T-helper 22 cell (primary cell): ENCODE measurements around the gene PGGHG.
"Not testable (repeated sequence)": the region's sequence is repeated elsewhere in the genome, so short reads cannot be mapped to it uniquely, and the experiment has no call there.

Experiments
- DNase-seq: peaks from one replicate; pipeline ENCODE4 v3.0.0-alpha.2; 2020; ENCODE audit warnings: low read depth

The PGGHG gene

DNA sequence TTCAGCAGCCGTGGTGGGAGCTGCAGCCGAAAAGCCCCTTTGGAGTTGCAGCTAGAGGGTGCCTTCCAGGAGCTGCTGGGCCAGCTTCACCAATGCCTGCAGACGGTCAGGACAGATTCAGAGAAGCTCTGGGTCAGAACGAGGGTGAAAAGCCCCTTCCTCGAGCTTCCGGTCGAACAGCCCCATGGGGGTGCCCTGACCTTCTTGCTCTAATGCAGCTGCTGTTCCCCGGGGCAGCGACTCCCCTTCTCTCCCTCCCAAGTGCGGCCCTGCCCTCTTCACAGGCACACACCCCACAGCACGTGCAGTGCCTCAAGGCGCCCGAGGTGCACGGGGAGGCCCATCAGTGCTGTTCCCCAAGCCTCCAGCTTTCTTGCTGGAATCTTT is 41.4 kb downstream of the PGGHG start:
- no peak for DNase-seq

- no peak for DNase-seq
These were observed 41.9 kb downstream of the PGGHG start for GRCh38 chr11:330694-331357.

DNA sequence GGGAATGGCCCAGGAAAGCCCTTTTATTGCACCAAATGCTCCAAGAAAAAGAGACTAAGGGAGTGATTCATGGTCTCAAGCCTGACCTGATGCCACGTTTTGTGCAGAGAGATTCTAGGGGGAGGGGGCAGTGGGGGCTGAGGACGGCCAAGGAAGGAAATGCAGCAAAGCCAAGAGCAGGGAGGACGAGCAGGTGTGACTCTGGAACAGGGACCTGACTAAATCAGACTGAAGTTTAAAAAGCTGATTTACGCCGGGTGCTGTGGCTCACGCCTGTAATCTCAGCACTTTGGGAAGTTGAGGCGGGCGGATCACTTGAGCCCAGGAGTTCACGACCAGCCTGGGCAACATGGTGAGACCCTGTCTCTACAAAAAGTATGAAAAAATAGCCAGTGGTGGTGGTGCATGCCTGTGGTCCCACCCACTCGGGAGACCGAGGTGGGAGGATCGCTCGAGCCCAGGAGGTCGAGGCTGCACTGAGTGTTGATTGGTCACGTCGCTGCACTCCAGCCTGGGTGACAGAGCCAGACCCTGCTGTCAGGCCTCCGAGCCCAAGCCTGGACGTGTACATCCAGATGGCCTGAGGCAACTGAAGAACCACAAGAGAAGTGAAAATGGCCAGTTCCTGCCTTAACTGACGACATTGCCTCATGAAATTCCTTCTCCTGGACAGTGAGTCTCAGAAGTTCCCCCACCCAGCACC is 42.6 kb downstream of the PGGHG start:
- DNase-seq, result no peak

DNA sequence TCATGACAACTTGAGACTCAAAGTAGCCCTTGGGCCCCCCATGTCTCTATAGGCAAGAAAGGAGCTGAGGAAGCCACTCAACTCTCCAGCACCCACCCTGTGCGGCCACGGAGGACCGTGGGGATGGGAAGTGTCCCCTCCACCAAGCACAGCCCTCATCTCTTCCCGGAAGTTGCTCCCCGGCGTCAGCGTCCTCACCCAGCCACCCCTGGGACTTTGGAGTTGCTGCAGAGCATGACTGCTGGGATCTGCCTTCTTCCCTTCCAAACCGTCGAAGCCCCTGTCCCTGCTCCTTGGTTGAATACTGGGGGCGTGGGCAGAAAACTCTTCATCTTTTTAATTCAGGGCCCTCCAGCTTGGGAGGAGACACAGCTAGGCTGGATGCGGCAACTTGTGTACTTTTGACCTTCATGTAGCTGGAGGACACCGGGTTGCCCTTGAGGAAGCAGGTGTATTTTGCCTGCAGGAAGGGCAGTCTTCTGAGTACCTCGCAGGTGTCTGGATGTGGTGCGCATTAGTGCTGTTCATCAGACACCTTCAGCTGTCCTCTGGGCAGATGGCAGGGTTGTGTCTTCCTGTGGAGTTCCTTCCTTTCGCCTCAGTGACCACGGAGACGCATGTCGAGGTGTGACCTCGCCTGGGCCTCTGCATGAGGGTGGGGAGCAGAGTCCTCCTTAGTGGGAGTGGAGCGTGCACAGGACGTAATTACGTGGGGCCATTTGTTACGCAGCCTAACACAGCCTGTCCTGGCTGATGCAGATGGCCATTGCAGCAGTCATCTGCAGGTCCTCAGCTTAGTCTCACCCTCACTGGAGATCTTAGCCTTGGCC is 43.9 kb downstream of the PGGHG start:
- no peak for DNase-seq

DNA sequence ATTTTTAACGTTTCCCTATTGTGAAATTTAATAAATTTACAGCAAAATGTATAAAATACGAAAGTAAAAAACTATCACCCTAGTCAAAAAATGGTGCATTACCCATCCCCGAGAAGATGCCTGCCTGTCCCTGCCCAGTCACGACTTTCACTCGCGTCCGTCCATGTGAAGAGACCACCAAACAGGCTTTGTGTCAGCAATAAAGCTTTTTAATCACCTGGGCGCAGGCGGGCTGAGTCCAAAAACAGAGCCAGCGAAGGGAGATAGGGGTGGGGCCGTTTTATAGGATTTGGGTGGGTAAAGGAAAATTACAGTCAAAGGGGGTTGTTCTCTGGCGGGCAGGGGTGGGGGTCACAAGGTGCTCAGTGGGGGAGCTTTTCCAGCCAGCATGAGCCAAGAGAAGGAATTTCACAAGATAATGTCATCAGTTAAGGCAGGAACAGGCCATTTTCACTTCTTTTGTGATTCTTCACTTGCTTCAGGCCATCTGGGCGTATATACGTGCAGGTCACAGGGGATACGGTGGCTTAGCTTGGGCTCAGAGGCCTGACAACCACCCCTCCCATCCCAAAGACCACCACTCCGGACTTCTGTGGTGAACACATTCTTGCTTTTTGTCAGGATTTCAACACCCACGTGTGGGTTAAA is 44.8 kb downstream of the PGGHG start:
- DNase-seq, result not testable (repeated sequence)

GRCh38 chr11:334264-334994 is 45.5 kb downstream of the PGGHG start:
- no peak for DNase-seq

- no peak for DNase-seq
These were observed 47.1 kb downstream of the PGGHG start for GRCh38 chr11:335779-336658.

GRCh38 chr11:336659-337198 is 47.8 kb downstream of the PGGHG start:
- no peak for DNase-seq

DNA sequence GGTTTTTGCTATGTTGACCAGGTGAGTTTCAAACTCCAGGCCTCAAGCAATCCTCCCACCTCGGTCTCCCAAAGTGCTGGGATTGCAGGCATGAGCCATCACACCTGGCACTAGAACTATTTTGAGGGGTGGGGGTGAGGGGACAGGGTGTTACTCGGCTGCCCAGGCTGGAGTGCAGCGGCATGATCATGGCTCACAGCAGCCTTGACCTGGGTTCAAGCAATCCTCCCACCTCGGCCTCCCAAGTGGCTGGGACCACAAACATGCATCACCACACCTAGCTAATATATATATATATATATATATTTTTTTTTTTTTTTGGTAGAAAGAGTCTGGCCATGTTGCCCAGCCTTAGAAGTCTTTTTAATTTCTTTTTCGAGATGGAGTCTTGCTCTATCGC is 48.8 kb downstream of the PGGHG start:
- no peak for DNase-seq

DNA sequence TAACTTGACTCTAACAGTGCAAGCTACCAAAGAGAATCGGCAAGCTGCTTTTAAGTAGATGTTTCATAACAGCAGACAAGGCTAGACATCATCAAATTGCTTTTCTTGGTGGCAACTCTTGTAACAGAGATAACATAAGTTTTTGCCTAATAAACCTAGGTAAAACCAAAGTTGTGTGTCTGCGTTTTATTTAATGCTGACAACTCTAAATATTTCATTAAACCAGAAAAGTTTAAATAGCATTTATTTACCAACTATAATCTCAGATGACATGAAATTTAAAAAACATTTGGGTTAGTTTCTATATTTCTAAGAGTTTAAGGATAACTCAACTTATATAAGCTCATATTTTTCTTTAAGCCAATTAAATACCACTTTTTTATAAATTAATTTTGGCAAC is 51.0 kb downstream of the PGGHG start:
- DNase-seq, result no peak

- DNase-seq, result no peak
These were observed 51.9 kb downstream of the PGGHG start for GRCh38 chr11:340539-341512.

DNA sequence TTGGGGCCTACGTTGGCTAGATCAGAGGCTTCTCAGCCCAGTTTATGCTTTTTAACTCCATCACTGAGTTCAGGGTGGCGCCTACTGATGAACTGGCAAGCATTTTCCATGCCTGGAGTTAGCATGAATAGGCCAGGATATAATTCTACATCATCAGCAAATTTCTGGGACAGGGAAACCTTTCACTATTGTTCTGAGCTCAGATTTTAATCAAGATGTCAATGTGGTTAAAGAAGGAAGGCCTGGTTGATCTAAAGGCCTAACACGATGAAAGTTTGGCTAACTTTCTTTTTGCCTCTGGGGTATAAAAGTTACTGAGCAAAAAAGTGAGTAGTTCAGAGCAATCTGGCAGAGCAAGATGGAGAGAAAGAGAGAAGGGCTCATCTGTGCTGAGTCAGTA is 53.4 kb downstream of the PGGHG start:
- no peak for DNase-seq

DNA sequence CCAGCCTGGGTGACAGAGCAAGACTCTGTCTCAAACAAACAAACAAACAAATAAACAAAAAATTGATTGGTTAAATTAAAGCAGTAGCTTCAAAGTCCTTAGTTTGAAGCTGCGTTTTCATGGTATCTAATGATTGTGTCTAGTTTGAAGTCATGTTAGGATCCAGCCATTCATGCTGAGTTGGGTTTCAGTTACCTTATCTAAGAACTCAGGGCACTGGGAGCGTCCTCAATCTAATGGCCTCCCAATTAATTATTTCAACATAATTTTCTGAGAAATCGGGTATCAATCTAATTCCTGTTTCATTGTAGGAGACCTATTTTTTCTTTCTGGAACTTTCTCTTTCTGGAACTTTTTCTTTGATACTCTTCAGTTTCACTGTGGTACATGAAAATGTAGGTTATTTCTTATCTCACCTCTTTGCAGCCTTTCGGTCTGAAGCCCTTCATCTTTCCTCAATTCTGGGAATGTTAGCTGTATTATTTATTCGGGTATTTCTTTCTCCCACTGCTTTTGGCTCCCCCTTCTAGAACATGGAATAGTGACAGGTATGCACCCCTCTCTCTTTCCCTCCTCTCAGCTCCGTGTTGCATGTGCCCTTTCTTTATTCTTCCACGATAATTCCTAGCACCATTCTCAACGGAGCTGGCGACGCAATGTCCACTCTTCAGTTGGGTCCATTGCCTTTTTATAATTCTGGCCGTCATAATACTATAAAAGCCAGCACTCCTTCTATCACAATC is 56.1 kb downstream of the PGGHG start:
- no peak for DNase-seq
